ENCODE measurements around the gene HAUS7.

The HAUS7 gene

GRCh38 chrX:153400146-153401132, 69.9 kb downstream of the HAUS7 start:
- in situ Hi-C loops (cut with HindIII; ENCODE audit: low sequenced_read_pairs): no loop called here
- no peak for DNase-seq (ENCODE audit: low read depth, low spot score)
- TF ChIP-seq CTCF (IDR thresholded peaks at IDR 0.05; ENCODE audit: low read depth, low read length): peak; percentile 58
- no peak overlapping the region for H3K4me3 ChIP-seq (ENCODE audit: low read depth, low read length)

GRCh38 chrX:153398275-153398960, 72.0 kb downstream of the HAUS7 start:
- H3K4me3 ChIP-seq (ENCODE audit: low read depth, low read length): no peak overlapping the region
- TF ChIP-seq CTCF (IDR thresholded peaks at IDR 0.05; ENCODE audit: low read depth, low read length): no peak
- in situ Hi-C loops (cut with HindIII; ENCODE audit: low sequenced_read_pairs): no loop called here
- no peak for DNase-seq (ENCODE audit: low read depth, low spot score)
